HG03565 (cell line): ENCODE results near the gene GMDS.

Experiments
- ATAC-seq: cut with Tn5 transposase; IDR thresholded peaks from one replicate; pipeline ENCODE4 v1.9.1; 2021; ENCODE audit warnings: mild to moderate bottlenecking, moderate library complexity; ENCODE audit not compliant: unreplicated experiment

GMDS gene

DNA sequence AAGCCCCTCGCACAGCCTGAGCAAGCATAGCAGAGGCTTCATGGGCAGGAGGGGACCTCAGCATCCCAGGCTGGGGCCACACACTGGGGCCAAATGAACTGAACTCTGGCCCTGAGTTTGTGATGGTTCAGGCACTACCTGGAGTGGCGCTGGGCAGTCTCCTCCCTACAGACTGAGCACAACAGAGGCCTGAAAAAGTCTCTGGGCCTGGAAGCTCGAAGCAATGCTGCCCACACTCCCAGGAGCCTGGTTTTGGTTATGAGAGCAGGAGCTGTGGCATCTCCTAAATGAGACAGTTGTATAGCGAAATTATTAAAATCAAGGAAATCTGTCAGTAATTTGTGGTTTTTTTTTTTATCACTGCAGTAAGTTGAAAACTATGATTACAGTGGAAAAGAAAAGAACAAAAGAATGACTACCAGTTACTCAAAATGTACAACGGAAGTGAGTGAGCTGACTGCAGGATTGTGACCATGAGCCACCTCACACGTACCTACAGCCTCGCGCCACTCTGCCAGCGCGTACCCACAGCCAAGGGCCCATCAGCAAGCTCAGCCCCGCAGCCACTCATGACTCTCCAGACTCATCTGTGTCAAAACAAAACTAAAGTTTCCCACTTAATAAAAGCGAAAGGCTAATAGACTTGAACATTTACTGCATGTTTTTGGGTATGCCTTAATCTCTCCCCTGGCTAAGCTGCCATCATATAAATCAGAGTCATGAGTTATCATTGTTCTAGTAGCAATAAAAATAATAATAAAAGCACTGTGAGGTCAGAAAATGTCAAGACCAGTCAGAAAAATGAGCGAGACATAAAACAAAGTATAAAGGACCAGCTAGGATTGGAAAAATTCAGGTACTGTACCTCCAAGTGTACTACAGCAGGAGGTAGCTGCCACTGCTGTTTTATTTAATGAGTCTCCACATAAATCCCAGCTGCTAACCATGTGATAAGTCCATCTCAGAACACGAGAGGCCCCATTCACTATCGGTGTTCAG, 458.7 kb downstream of the GMDS start:
- ATAC-seq, result peak; percentile 49

DNA sequence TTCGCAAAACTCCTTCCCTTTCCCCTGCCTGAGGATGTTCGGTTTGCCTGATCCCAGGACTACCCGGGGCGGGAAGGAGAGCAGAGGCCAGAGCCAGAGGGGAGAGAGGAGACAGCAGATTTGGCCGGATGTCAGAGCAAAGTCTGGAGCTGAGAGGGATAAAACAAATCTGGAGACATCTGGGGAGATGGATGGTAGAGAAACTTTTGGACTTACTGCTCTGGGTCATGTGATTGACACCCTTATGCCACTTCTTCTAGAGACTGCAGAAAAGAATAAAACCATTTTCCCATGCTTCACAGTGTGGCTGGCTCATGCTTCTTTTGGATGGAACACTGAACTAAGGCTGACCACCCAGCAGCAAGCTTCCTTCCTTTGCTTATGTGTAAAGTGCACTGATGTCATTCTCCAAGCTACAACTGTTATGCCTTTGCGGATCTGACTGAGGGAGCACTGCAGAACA, 461.0 kb downstream of the GMDS start:
- no peak for ATAC-seq

DNA sequence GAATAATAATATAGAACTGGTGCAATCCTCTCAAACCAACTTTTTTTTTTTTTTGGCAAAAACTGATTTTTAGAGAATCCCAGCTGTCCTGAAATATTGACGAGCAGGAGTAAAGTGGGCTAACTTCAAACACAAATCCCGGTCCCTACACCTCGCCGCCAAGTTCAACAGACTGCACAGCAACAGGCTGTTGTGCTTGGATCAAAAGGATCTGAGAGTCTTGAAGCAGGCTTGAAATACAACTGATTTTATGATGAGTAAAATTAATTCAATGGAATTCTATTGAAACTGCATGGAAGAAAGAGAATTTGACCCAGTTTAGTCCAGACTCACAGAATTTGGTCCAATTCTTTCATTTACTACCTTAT, 463.6 kb downstream of the GMDS start:
- ATAC-seq, result no peak

DNA sequence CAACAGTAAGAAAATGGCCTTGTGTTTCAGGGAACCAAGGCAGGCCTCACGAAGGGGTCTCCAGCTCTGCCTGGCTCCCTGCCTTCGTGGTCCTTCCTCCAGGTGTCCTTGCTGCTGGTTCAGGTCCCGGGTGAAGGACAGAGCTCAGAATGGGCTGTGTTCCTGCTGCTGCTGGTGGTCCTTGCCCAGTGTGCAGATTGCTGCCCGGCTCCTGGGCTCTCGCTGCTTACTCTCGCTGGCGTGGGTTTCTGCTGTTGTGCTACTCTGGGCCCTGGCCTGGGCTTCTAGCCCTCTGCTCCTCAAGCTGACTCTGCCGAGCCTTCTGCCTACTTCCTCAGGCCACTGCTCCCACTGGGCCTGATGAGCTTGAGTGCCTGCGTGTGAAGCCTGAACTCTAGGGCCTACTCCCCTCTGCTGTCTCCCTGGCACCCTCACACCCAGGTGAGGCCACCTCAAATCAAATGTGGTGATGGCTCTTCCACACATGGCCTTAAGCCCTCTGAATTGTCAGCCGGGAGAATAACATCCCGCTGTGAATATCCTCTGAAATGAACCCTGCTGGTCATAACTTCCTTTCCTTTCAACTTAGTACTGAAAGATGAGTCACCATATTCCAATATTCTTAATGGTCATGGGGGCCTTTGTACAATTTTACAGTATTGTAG, 464.1 kb downstream of the GMDS start:
- no peak for ATAC-seq

DNA sequence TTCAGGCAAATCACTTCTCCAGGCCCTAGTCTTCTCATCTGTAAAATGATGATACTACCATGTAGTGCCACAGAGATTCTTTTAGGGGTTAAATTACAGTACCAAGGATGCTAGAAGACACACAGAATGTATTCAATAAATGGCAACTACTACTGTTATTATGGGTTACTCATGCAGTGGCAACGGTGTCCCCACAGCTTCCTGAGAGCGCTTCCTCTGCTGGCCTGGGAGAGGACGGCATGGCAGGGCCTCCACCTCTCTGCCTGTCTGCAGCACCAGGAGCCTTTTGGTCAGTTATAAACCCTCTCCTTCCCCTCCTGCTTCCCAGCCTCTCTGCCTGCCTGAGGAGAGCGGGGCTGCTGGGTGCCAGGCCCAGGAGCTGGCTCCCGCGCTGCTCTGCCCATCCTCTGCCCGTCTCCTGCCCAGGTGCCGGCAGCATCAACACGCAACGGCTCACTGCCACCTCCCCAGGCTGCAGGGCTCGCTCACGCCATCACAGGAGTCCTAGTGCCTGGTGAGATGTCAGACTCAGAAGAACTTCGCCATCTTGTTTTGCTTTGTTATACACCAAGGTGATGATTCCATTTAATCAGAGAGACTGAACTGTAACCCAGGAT, 465.0 kb downstream of the GMDS start:
- ATAC-seq, result no peak

DNA sequence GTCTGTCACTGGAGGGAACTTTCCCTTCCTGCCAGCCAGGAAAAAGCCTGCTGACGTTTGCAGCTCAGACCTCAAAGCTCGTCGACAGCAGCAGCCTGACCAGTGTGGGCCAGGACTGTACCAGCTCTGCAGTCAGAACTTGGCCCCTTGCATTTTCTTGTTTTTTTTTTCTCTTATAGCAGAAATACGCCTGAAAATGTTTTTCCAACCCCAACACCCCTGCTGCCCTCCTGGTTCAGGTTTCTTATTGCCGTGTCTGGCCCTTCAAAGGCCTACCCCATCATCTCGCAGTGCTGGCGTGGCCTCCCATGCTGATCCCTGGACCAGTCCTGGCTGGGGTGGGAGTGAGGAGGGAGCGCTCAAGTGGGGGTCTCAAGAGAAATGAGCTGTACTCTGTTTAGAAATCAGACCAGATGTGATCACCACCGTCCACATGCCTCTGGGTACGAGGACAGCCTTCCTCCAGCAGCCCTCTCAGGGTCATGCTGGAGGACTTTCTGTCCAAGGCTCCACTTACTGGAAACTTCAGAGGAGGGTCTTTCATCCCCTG, 466.6 kb downstream of the GMDS start:
- no peak for ATAC-seq

DNA sequence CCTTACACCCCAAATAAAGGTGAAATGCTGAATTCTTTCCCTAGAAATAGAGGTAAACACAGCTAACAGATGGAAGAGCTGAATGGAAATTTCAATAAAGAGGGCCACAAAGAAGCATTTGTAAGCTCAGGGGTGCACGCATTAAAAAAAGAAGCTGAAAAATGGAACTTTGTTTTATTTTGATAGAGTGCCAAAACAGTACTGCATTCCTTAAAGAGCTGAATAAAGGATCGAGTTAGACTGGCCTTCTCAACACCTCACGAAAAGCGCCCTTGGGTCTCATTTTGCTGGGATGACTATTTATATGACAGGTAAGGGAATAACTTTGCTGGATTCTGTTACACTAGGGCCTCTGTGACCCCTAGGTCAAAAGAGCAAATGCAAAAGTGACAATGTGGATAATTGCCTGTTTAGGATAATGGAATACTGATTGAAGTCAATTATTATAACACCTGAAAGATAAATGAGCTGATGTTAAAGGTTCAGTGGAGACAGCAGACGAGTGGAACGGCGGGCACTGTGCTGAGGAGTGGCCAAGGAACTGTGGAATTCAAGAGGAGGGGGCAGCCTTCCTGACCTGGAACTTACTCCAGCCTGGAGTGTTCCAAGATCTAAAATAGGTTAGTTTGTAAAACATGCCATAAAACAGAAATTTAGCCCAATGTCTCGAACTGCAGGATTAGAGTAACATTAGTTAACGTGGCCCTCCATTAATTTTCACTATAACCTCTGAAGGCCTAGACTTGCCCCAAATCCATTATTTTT, 467.3 kb downstream of the GMDS start:
- no peak for ATAC-seq

DNA sequence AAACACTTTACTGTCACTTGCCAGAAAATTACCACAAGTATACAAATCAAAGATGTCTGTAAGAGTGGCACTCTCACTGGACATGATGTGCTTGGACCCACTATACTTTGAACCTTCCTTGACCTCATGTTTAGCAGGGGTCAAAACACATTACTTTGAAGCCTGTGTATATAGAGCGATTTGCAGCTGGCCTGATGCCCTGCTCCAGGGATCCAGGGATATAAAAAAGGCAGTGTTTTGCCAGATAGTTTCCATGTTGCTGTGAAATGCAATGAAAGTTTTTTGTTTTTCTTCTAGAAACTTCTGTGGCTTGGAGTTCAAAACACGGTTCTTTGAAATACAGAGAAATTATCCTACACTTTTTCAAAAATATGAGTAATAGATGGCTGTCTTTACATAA, 470.0 kb downstream of the GMDS start:
- no peak for ATAC-seq

DNA sequence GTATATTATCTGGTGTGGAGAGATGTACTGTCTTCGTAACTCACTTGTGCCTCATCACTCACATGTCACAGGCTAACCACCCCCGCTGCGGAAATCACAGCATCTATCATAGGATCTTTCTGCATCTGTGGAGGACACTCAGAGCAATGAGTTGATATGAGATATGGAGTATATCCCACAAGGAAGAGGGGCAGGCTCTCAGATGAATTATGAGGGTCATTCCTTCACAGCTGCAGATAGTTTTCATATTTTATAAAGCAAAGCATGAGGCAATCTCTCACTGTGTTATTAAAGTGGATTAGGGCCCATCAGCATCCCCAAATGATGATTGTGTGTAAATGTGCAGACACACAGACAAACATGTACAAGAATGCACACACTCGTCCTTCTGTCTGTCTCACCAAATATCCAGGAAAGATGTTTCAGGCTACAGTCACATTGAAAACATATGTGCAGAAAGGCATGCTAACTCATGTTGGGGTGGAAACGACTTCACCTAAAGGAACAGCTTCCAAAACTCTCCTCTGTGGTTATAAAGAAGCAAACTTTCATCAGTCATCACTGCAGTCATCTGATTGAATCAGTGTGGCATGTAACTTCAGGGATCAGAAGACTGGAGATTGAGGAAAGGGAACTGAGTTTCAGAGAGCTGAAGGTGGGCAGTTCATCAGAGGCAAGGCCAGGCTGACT, 471.0 kb downstream of the GMDS start:
- ATAC-seq, result no peak

DNA sequence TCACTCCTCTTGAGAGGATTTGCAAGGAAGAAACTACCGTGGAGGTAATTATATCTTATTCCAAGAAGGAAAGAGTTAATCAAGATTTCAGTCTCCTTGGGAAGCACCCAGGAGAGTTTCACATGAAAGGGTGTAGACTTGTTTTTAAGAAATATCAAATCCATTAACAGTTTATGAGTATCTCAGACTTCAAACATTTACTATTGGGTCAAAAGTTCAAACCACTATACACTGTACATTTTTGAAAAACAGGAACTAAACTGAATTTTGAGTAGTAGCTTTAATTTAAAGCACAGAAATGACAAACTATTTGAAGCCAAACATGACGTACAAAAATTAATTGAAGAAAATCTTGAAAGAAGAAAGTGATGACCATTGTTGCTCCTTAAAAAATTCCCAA, 471.7 kb downstream of the GMDS start:
- no peak for ATAC-seq

DNA sequence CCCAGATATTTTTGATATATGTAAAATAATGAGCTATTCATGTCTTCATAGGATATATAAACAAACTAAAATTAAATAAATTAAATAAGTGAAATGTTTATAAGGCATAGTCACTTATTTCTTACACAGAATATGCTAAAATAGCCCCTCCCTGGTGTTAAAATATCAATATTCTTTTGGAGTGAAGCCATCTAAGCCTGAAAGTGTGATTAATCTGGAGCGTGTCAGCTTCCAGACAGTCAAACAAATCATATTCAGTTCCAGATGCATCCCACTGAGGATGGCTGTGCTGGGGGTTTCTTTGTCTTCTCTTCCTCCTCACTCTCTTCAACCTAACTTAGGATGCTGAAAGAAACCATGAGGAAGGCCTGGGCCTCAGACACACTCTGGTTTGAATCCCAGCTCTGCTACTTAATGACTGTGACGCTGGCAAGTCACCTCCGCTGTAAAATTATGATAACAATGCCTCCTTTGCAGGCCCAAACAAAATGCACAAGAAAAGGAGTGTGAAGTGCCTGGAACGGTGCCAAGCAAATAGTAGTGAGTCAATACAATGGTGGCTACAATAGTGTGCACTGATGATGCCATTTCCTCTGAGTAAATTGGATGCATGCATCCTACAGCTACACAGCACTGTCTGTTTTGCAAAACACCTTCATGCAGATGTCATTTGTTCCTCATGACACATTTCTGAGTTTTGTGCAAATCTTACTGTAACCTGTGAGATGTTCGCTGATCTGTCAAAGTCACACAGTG, 474.3 kb downstream of the GMDS start:
- no peak for ATAC-seq

DNA sequence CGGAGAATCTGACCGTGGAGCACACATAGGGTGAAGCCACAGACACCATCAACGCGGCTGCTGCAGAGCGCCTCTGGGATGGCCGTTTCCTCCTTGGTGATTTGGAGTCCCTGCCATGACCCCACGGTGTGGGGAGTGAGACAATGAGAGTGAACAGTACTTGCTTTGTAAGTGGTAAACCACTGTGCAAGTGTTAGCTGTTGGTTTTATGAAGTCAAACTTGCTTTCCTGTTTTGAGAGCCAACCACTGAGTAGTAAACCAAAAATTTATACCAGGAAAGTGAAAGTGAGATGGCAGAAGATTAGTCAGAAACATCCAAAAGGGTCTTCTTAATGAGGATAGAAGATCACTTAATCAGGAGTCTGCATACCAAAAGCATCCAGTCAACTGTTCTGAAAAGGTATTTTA, 475.0 kb downstream of the GMDS start:
- peak; percentile 41 for ATAC-seq

DNA sequence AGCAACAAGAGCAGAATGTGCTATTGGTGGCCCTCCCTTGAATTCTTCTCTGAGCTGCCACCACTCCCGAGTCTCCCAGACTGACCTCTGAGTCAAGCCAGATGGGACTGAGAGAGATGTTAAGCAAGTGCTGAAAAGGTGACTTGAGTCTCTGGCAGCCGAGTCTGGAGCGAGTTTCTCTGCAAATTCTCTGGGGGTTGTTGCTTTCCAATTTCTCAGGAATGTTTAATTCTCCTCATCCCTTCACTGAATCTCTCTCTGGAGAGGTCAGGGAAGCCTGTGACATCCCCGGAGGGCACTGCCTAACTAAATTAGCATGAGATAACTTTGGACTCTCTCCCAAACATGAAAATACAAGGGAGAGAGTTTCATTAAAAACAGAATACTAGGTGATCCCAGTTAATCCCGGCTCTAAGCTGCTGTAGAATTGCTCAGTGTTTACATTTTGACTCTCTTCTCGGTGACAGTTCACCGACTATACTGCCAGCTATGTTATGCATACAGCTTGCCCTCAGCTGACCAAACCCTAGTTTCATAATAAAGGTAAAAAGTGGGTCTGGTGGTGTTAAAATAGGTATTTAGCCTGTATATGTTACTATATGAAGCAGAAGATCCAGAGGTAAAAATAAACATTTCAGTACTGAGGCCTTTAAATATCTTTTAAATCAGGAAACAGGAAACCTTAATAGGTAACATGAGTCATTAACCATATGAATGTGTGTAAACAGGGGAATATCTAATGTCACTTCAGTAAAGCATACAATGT, 477.7 kb downstream of the GMDS start:
- ATAC-seq, result no peak

DNA sequence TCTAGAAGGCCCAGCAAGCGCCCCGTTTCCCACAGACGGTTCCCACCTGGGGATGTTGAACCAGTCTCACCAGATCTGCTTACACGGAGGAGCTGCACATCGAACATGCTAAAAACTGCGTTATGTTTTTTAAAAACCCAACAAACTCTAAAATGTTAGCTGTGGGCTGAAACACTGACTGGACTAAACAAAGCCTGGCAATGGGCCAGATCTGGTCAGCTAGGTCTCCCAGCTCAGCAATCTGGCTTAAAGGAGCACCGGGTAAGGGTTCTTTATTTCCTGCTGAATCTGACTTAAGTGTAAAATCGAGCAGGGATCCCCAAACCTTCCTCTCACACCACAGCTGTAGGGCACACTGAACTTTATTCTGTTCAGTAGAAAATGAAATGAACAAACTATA, 478.8 kb downstream of the GMDS start:
- ATAC-seq, result no peak

DNA sequence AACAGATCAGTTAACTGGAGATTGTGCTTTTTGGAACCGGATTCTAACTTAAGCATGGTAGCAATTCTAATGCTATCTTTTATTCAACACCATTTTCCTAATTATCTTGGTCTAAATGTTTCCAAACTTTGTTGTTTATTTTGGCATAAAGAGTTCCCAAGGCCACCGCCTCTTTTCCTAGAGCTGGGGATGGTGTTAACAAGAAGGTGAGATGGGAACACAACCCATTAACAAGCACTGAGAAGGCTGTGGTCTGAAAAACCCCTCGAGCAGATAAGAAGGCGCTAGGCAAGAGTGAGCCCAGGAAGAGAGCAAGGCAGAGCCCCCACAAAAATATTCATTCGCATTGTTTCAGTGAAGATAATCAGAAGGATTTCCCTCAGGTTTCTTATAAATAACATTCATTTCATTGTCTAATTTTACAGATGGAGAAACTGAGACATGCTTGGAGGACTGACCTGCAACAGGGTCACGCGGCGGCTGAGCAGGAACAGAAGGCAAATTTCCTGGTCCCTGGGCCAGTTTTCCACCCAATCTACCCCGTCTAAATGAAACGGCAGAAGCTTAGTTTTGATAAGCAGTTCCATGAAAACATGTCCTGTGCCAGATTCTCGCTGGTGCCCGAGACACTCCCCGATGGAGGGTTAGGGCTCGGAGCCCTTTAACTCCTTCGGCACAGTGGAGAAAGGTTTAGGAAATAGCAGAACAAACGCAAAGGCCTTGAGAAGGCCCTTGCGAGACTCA, 480.1 kb downstream of the GMDS start:
- no peak for ATAC-seq

DNA sequence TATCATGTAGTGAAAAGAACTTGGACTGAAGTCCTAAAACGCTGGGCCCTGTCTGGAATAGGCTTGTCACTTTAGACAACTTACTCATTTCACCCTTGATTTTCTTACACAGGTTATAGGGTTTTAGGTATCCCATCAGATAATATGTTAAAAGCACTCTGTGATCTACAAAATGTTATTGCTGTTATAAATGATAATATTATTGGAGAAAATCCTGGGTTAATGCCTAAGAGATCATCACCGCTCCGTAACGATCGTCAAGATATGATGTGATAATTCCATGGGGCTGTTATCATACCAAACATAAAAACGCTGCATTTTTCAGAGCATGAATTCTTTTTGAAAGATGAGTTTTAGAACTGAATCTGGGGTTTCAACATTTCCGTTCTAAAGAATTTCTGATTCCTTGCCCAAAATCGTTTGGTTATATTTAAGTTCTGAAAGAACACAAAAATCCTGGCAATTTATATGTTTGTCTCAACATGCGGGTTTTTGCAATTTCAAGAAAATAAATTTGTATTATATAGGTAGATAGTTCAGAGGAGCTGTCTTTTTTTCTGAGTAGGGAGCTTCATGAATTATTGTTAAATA, 480.9 kb downstream of the GMDS start:
- ATAC-seq, result no peak

DNA sequence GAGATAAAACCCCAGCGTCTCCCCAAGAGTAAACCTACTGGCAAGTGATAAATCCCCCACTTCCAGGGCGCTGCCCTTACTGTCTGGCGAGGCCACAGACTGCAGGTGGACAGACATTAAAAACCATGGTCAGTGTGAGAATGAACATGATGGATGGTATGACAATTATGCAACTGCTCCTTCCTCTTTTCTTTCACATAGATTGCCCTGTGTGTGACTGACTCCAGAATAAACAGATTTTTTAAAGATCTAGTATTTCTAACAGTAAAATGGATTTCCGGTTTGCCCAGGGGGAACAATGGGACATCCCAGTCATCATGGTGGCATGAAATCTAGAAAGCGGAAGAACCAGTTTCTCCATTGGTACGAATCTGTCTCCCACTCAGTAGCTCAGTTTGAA, 482.0 kb downstream of the GMDS start:
- no peak for ATAC-seq

DNA sequence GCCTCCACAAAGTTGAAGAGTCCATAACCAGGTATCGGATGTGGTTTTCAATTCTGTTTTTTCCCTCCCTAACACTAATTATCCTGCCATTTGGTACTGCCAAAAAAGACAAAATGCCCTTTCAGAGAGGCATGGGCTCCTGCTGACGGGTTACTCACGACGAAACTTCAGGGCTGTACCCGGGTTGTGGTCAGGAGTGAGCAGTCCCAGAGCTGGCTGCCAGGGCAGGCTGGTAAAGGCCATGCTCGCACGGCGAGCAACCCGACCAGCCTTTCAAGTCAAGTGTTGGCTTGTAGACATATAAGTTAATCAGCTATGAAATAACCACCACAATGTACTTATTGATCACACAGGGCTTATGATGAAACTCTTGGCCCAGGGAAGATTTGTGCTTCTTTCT, 483.2 kb downstream of the GMDS start:
- ATAC-seq, result no peak
